Testis (tissue), 2 donors: Measurements from ENCODE around the gene CACNG6.

Experiments used
- CTCF ChIP-seq, 3 experiments: fragments of 450-650 bp in 2 of 3; fragments of 200-600 bp in 1 of 3; sonication (generic) in 1 of 3; IDR thresholded peaks; one replicate each; pipeline ENCODE4 v1.5.1; 2016 to 2019; ENCODE audit warnings: antibody characterized with exemption in 3 of 3, mild to moderate bottlenecking in 2 of 3, moderate library complexity in 1 of 3
- POLR2A ChIP-seq: fragments of 450-650 bp; IDR thresholded peaks from one replicate; pipeline ENCODE4 v1.6.1; 2017; ENCODE audit warnings: antibody characterized with exemption, mild to moderate bottlenecking, moderate library complexity

GRCh38 chr19:54021932-54022331, 30.5 kb downstream of the CACNG6 start:
- TF ChIP-seq POLR2A (no peak), CTCF (IDR thresholded peaks at IDR 0.05) (no peak)
